Panc1 (cell line): ENCODE measurements around the gene CKAP4. TPM values are rescaled to one million over a fixed set of nuclear protein-coding genes. Genes with fewer than 3 reads are reported as not detected.
A peak's percentile ranks its signal among the peaks of the same experiment; 100 is the strongest.

ENCODE experiments used
- ATAC-seq: fragments of 200-7000 bp; cut with Tn5 transposase; 2 replicates; pipeline ENCODE4 v1.9.1; 2020; ENCODE audit warnings: mild to moderate bottlenecking, moderate library complexity
- BruUV-seq: library from RNA; stranded (reverse); fragments of 400-500 nt; replicated peaks from 2 replicates; lab custom pipeline; 2021; lab: Mats Ljungman, UMichigan
- CTCF ChIA-PET: fragments of 300-600 bp; sonication (Branson Sonifier 250); formaldehyde crosslinking; loops from one replicate; lab custom pipeline; 2022; ENCODE audit warnings: antibody characterized with exemption; lab: Charles Lee
- POLR2A ChIA-PET: fragments of 300-600 bp; sonication (Branson Sonifier 250); formaldehyde crosslinking; loops from one replicate; lab custom pipeline; 2022; ENCODE audit warnings: antibody characterized with exemption; lab: Charles Lee
- DNase-seq: peaks from one replicate; pipeline ENCODE4 v3.0.0-alpha.2; 2010; ENCODE audit warnings: low read depth, low spot score
- H3K27ac ChIP-seq: 2 replicates; pipeline ENCODE4 v1.5.1; 2011; ENCODE audit warnings: mild to moderate bottlenecking, low read length, inconsistent platforms
- H3K27me3 ChIP-seq: fragments of 200-500 bp; sonication (Bioruptor generic); 2 replicates; pipeline ENCODE4 v1.6.0; 2014; ENCODE audit warnings: low read length, inconsistent platforms; ENCODE audit not compliant: control insufficient read depth, insufficient read depth
- H3K36me3 ChIP-seq: fragments of 200-500 bp; sonication (Bioruptor generic); 2 replicates; pipeline ENCODE4 v1.5.1; 2014; ENCODE audit warnings: inconsistent platforms, mild to moderate bottlenecking, low read length, moderate library complexity; ENCODE audit not compliant: control insufficient read depth, insufficient read depth
- H3K4me1 ChIP-seq: 2 replicates; pipeline ENCODE4 v1.5.1; 2011; ENCODE audit warnings: inconsistent platforms, mild to moderate bottlenecking, low read length, moderate library complexity; ENCODE audit not compliant: control insufficient read depth, insufficient read depth
- H3K4me3 ChIP-seq, 2 experiments: 2 replicates each; pipeline ENCODE4 v1.5.1; 2011 to 2012; ENCODE audit warnings: low read depth in 2 of 2, low read length in 2 of 2, mild to moderate bottlenecking in 2 of 2, inconsistent platforms in 1 of 2, moderate library complexity in 1 of 2
- H3K9me3 ChIP-seq: fragments of 200-500 bp; sonication (Bioruptor generic); 2 replicates; pipeline ENCODE4 v1.5.1; 2014; ENCODE audit warnings: low read depth, mild to moderate bottlenecking, inconsistent platforms, low read length, moderate library complexity; ENCODE audit not compliant: control insufficient read depth, insufficient read depth
- CTCF ChIP-seq: fragments of 450-650 bp; IDR thresholded peaks from 2 replicates; pipeline ENCODE4 v1.5.1; 2017; ENCODE audit warnings: mild to moderate bottlenecking
- POLR2AphosphoS5 ChIP-seq: IDR thresholded peaks from 2 replicates; pipeline ENCODE4 v1.6.1; 2012; ENCODE audit warnings: mild to moderate bottlenecking, low read depth, low read length, moderate library complexity
- SIN3A ChIP-seq: IDR thresholded peaks from 2 replicates; pipeline ENCODE4 v1.6.1; 2012; ENCODE audit warnings: low read depth, mild to moderate bottlenecking, low read length, moderate library complexity, borderline replicate concordance; ENCODE audit not compliant: insufficient read depth
- TCF7L2 ChIP-seq: IDR thresholded peaks from 2 replicates; pipeline ENCODE4 v1.6.1; 2011; ENCODE audit warnings: mild to moderate bottlenecking, low read depth, low read length, inconsistent platforms
- in situ Hi-C: cut with HindIII; loops from 2 replicates; pipeline ENCODE4 v1.10.0; 2016; ENCODE audit warnings: low sequenced_read_pairs, low pct_unique_long_range_greater_than_20kb
- intact Hi-C: fragments of 100-400 bp; cut with micrococcal nuclease; formaldehyde crosslinking; loops from one replicate; pipeline ENCODE4 v1.10.0; 2022; ENCODE audit not compliant: unreplicated experiment
- total RNA-seq: library from RNA; stranded (reverse); gene quantifications from one replicate; pipeline ENCODE4 v1.2.1, GENCODE V29; 2021; ENCODE audit not compliant: unreplicated experiment
- TF ChIP-seq, protein P1 (sequence below), 2 experiments: IDR thresholded peaks; 2 replicates each; pipeline ENCODE4 v1.6.1; 2011 to 2012; ENCODE audit warnings: low read depth in 2 of 2, control low read depth in 1 of 2, low read length in 1 of 2, mild to moderate bottlenecking in 1 of 2, moderate library complexity in 1 of 2; ENCODE audit not compliant: insufficient read depth in 1 of 2

Gene CKAP4
- total RNA-seq, 1 experiment from 2014 or later = 95.9 TPM

- no TSS peak for BruUV-seq
- no peak for ATAC-seq
- Histone ChIP-seq H3K4me1 (peaks cover 6% of the 10 kb centered on the region; the same call in 1 of the 2 replicates), H3K36me3 (no peaks in the 10 kb centered on the region), H3K27me3 (no peaks in the 10 kb centered on the region), H3K9me3 (no peaks in the 10 kb centered on the region), H3K4me3 (no peak overlapping the region), H3K27ac (peak overlapping the region; percentile 26; the same call in 1 of the 2 replicates)
- no peak for DNase-seq
- ChIA-PET CTCF (no interaction called here), POLR2A (no interaction called here)
- intact Hi-C loops = no loop called here
- in situ Hi-C loops = no loop called here
- TF ChIP-seq TCF7L2 (no peak), SIN3A (no peak), CTCF (no peak)
- TF ChIP-seq, protein P1, sequence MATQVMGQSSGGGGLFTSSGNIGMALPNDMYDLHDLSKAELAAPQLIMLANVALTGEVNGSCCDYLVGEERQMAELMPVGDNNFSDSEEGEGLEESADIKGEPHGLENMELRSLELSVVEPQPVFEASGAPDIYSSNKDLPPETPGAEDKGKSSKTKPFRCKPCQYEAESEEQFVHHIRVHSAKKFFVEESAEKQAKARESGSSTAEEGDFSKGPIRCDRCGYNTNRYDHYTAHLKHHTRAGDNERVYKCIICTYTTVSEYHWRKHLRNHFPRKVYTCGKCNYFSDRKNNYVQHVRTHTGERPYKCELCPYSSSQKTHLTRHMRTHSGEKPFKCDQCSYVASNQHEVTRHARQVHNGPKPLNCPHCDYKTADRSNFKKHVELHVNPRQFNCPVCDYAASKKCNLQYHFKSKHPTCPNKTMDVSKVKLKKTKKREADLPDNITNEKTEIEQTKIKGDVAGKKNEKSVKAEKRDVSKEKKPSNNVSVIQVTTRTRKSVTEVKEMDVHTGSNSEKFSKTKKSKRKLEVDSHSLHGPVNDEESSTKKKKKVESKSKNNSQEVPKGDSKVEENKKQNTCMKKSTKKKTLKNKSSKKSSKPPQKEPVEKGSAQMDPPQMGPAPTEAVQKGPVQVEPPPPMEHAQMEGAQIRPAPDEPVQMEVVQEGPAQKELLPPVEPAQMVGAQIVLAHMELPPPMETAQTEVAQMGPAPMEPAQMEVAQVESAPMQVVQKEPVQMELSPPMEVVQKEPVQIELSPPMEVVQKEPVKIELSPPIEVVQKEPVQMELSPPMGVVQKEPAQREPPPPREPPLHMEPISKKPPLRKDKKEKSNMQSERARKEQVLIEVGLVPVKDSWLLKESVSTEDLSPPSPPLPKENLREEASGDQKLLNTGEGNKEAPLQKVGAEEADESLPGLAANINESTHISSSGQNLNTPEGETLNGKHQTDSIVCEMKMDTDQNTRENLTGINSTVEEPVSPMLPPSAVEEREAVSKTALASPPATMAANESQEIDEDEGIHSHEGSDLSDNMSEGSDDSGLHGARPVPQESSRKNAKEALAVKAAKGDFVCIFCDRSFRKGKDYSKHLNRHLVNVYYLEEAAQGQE (IDR thresholded peaks at IDR 0.05; ENCODE audit: insufficient read depth in 1 of 2, low read depth in 2 of 2, low read length in 1 of 2) = no peak
Measured at GRCh38 chr12:106289196-106289681, 41.4 kb upstream of the CKAP4 start.

- Histone ChIP-seq H3K27ac (peak overlapping the region; percentile 26; the same call in 1 of the 2 replicates), H3K4me1 (peaks cover 6% of the 10 kb centered on the region; the same call in 1 of the 2 replicates), H3K27me3 (no peaks in the 10 kb centered on the region), H3K36me3 (no peaks in the 10 kb centered on the region), H3K9me3 (no peaks in the 10 kb centered on the region), H3K4me3 (no peak overlapping the region)
- no peak for DNase-seq
- ChIA-PET CTCF (no interaction called here), POLR2A (no interaction called here)
- intact Hi-C loops = no loop called here
- peak; percentile 91 for ATAC-seq
- TF ChIP-seq SIN3A (no peak), TCF7L2 (no peak), POLR2AphosphoS5 (no peak), CTCF (no peak)
- TF ChIP-seq, protein P1 (IDR thresholded peaks at IDR 0.05; ENCODE audit: insufficient read depth in 1 of 2, low read depth in 2 of 2, low read length in 1 of 2) = no peak
- in situ Hi-C loops = no loop called here
- no TSS peak for BruUV-seq
Measured at GRCh38 chr12:106288494-106289195, 40.8 kb upstream of the CKAP4 start.
